ENCODE measurements around the gene GFPT2. TPM values are rescaled to one million over a fixed set of nuclear protein-coding genes. Genes with fewer than 3 reads are reported as not detected.

The GFPT2 gene
- total and polyA plus RNA-seq, 10 of the 15 experiments (the other 5 are each of a cell fraction or from before 2014, with no cell fraction given): 0.05 to 0.33 (median 0.11) TPM; not detected in 4

- TF ChIP-seq SMAD1 (IDR thresholded peaks at IDR 0.05; ENCODE audit: low read depth, partially characterized antibody): no peak
- TF ChIP-seq TCF3 (IDR thresholded peaks at IDR 0.05; ENCODE audit: borderline replicate concordance, insufficient read depth, low read depth, low read length): no peak
- no peak for TF ChIP-seq JUNB (IDR thresholded peaks at IDR 0.05)
- no peak for TF ChIP-seq GABPA (IDR thresholded peaks at IDR 0.05; ENCODE audit: low read depth)
- TF ChIP-seq SMAD5 (IDR thresholded peaks at IDR 0.05; ENCODE audit: low read depth): no peak
These were observed 25.6 kb upstream of the GFPT2 start (continued) for GRCh38 chr5:180378438-180379344.

- intact Hi-C loops (cut with micrococcal nuclease; ENCODE audit: unreplicated experiment) (no loop called here), in situ Hi-C loops (cut with MboI) (no loop called here)
- BruUV-seq (replicated peaks): no TSS peak
- RAD21 ChIA-PET (ENCODE audit: unreplicated experiment): no interaction called here
- H3K36me3 ChIP-seq (ENCODE audit: control insufficient read depth in 2 of 2, insufficient read depth in 2 of 2, low read length in 1 of 2): no peaks in the 10 kb centered on the region
- no peak overlapping the region for H3K27ac ChIP-seq (ENCODE audit: control insufficient read depth, insufficient read depth)
- no peak overlapping the region for H2AFZ ChIP-seq (ENCODE audit: control insufficient read depth, low read depth, low read length)
- SMC1A ChIA-PET (ENCODE audit: uncharacterized antibody, unreplicated experiment): no interaction called here
- ATAC-seq (no peak), DNase-seq (ENCODE audit: low read depth, low spot score) (no peak), FAIRE-seq (no peak)
- no peak overlapping the region for H3K4me3 ChIP-seq
- POLR2A ChIA-PET: no interaction called here
- no peak overlapping the region for H3K4me2 ChIP-seq (ENCODE audit: control insufficient read depth, insufficient read depth)
- H3K9me3 ChIP-seq (replicated peaks; ENCODE audit: control insufficient read depth, insufficient read depth, low read length): no peaks in the 10 kb centered on the region
- CTCF ChIA-PET: interaction anchor here (0.6 kb wide), 1 partner anchor 49 kb away, joined by 3 read pairs; no protein-coding TSS in a partner anchor
- no peaks in the 10 kb centered on the region for H3K4me1 ChIP-seq (ENCODE audit: control insufficient read depth, insufficient read depth, low read length)
- H4K20me1 ChIP-seq (ENCODE audit: control insufficient read depth, insufficient read depth): no peaks in the 10 kb centered on the region
- H3K79me2 ChIP-seq (ENCODE audit: control insufficient read depth, insufficient read depth, low read length): no peaks in the 10 kb centered on the region
- H3K27me3 ChIP-seq (replicated peaks in 1 of 2; ENCODE audit: control insufficient read depth in 2 of 2, insufficient read depth in 2 of 2, low read length in 1 of 2): peaks cover 0 to 2% of the 10 kb centered on the region in 2 experiments
- no peak overlapping the region for H3K9ac ChIP-seq (ENCODE audit: control insufficient read depth, insufficient read depth, low read length)
- 37% methylated on average over 13 of the region's 13 CpGs for WGBS (ENCODE audit: insufficient coverage, insufficient replicate concordance, low lambda C conversion rate, missing lambda C conversion rate)
- TF ChIP-seq IRF4 (IDR thresholded peaks at IDR 0.05; ENCODE audit: low read depth, low read length) (no peak), IKZF1 (conservative IDR thresholded peaks at IDR 0.05) (no peak), CBX5 (IDR thresholded peaks at IDR 0.05; ENCODE audit: low read depth) (no peak), FOXM1 (IDR thresholded peaks at IDR 0.05; ENCODE audit: low read depth, low read length) (no peak), RBBP5 (conservative IDR thresholded peaks at IDR 0.05) (no peak), CBFB (IDR thresholded peaks at IDR 0.05; ENCODE audit: low read depth) (no peak), IRF5 (IDR thresholded peaks at IDR 0.05; ENCODE audit: borderline replicate concordance) (no peak), RAD51 (IDR thresholded peaks at IDR 0.05) (no peak), HDAC2 (IDR thresholded peaks at IDR 0.05) (no peak)
- TF ChIP-seq, protein P1, sequence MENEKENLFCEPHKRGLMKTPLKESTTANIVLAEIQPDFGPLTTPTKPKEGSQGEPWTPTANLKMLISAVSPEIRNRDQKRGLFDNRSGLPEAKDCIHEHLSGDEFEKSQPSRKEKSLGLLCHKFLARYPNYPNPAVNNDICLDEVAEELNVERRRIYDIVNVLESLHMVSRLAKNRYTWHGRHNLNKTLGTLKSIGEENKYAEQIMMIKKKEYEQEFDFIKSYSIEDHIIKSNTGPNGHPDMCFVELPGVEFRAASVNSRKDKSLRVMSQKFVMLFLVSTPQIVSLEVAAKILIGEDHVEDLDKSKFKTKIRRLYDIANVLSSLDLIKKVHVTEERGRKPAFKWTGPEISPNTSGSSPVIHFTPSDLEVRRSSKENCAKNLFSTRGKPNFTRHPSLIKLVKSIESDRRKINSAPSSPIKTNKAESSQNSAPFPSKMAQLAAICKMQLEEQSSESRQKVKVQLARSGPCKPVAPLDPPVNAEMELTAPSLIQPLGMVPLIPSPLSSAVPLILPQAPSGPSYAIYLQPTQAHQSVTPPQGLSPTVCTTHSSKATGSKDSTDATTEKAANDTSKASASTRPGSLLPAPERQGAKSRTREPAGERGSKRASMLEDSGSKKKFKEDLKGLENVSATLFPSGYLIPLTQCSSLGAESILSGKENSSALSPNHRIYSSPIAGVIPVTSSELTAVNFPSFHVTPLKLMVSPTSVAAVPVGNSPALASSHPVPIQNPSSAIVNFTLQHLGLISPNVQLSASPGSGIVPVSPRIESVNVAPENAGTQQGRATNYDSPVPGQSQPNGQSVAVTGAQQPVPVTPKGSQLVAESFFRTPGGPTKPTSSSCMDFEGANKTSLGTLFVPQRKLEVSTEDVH (IDR thresholded peaks at IDR 0.05; ENCODE audit: low read depth, partially characterized antibody): no peak
- TF ChIP-seq, protein P2, sequence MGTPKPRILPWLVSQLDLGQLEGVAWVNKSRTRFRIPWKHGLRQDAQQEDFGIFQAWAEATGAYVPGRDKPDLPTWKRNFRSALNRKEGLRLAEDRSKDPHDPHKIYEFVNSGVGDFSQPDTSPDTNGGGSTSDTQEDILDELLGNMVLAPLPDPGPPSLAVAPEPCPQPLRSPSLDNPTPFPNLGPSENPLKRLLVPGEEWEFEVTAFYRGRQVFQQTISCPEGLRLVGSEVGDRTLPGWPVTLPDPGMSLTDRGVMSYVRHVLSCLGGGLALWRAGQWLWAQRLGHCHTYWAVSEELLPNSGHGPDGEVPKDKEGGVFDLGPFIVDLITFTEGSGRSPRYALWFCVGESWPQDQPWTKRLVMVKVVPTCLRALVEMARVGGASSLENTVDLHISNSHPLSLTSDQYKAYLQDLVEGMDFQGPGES (IDR thresholded peaks at IDR 0.05): no peak
These were observed 24.5 kb upstream of the GFPT2 start for GRCh38 chr5:180377556-180378197.

Data from GM12878 (cell line).